ENCODE measurements around the gene UCN2.

UCN2 gene

GRCh38 chr3:48563382-48563918, at the start of gene UCN2:
Gene UCN2 (minus strand): TSS chr3:48563781. CDS start chr3:48563124, 657 bp downstream.
- Histone ChIP-seq H4K20me1 (no peaks in the 10 kb centered on the region), H3K4me2 (peak within 1 kb of the TSS; percentile 87 to 99 (median 97)), H3K9ac (peak within 1 kb of the TSS; percentile 59 to 80 (median 76)), H3K4me3 (peak within 1 kb of the TSS in 9 of 10 experiments; percentile 6 to 63 (median 48); a peak in 17 of 20 replicates), H3K27me3 (no peaks in the 10 kb centered on the region), H3K36me3 (no peaks in the 10 kb centered on the region), H3K9me3 (replicated peaks in 1 of 11) (no peaks in the 10 kb centered on the region), H3K27ac (peak within 1 kb of the TSS; percentile 71 to 94 (median 89)), H3K4me1 (peaks cover 87 to 94% (median 90%) of the 10 kb centered on the region in 10 experiments)
- no peak for TF ChIP-seq Cebpa-rat (IDR thresholded peaks at IDR 0.05)

GRCh38 chr3:48612309-48612708, 48.7 kb upstream of the UCN2 start:
- Histone ChIP-seq H3K36me3 (peaks cover 8 to 21% (median 13%) of the 10 kb centered on the region in 11 experiments), H3K4me3 (no peak overlapping the region), H4K20me1 (peaks cover 0 to 5% (median 0%) of the 10 kb centered on the region in 11 experiments; a peak in 3 of 22 replicates), H3K9me3 (replicated peaks in 1 of 11) (peaks cover 16 to 31% (median 21%) of the 10 kb centered on the region in 11 experiments), H3K9ac (no peak overlapping the region), H3K27me3 (no peaks in the 10 kb centered on the region), H3K27ac (peak overlapping the region in 2 of 11 experiments; percentile 25 to 74; a peak in 4 of 22 replicates), H3K4me2 (peak overlapping the region in 1 of 11 experiments; percentile 57; a peak in 2 of 22 replicates), H3K4me1 (peaks cover 29 to 58% (median 36%) of the 10 kb centered on the region in 10 experiments)
- TF ChIP-seq Cebpa-rat (IDR thresholded peaks at IDR 0.05) = no peak

GRCh38 chr3:48609088-48610005, 45.8 kb upstream of the UCN2 start, which contains the start of gene UQCRC1:
Gene UQCRC1 (minus strand): TSS chr3:48609646. CDS start chr3:48609620, 26 bp downstream.
- peaks cover 33 to 40% (median 38%) of the 10 kb centered on the region in 11 experiments for H3K36me3 ChIP-seq
- H3K4me2 ChIP-seq = peak within 1 kb of the TSS; percentile 83 to 95 (median 93)
- peak within 1 kb of the TSS; percentile 76 to 99 (median 94) for H3K4me3 ChIP-seq
- TF ChIP-seq Cebpa-rat (IDR thresholded peaks at IDR 0.05) = no peak
- H3K4me1 ChIP-seq = peaks cover 29 to 49% (median 33%) of the 10 kb centered on the region in 10 experiments
- no peaks in the 10 kb centered on the region for H3K27me3 ChIP-seq
- peak within 1 kb of the TSS; percentile 90 to 98 (median 95) for H3K9ac ChIP-seq
- peaks cover 0 to 2% (median 0%) of the 10 kb centered on the region in 11 experiments; a peak in 2 of 22 replicates for H3K9me3 ChIP-seq (replicated peaks in 1 of 11)
- H3K27ac ChIP-seq = peak within 1 kb of the TSS; percentile 87 to 95 (median 89)
- H4K20me1 ChIP-seq = peaks cover 4 to 23% (median 17%) of the 10 kb centered on the region in 11 experiments; a peak in 16 of 22 replicates

GRCh38 chr3:48607519-48607918, 43.9 kb upstream of the UCN2 start:
- Histone ChIP-seq H3K9me3 (replicated peaks in 1 of 11) (no peaks in the 10 kb centered on the region), H3K36me3 (peaks cover 51 to 59% (median 56%) of the 10 kb centered on the region in 11 experiments), H3K4me2 (peak overlapping the region; percentile 83 to 95 (median 93); a peak in 15 of 22 replicates), H3K9ac (peak overlapping the region in 1 of 11 experiments; percentile 95; a peak in 1 of 22 replicates), H3K27ac (no peak overlapping the region), H3K4me3 (peak overlapping the region in 2 of 10 experiments; percentile 93 to 98; a peak in 3 of 20 replicates), H3K27me3 (no peaks in the 10 kb centered on the region), H4K20me1 (peaks cover 4 to 38% (median 34%) of the 10 kb centered on the region in 11 experiments; a peak in 18 of 22 replicates), H3K4me1 (peaks cover 20 to 32% (median 25%) of the 10 kb centered on the region in 10 experiments)
- no peak for TF ChIP-seq Cebpa-rat (IDR thresholded peaks at IDR 0.05)

- peaks cover 91 to 100% (median 95%) of the 10 kb centered on the region in 11 experiments for H3K36me3 ChIP-seq
- H3K4me1 ChIP-seq = peaks cover 24 to 33% (median 28%) of the 10 kb centered on the region in 10 experiments
- peaks cover 31 to 95% (median 88%) of the 10 kb centered on the region in 11 experiments; a peak in 21 of 22 replicates for H4K20me1 ChIP-seq
- H3K4me3 ChIP-seq = no peak overlapping the region
- TF ChIP-seq Cebpa-rat (IDR thresholded peaks at IDR 0.05) = no peak
- no peak overlapping the region for H3K27ac ChIP-seq
- H3K9ac ChIP-seq = no peak overlapping the region
- no peak overlapping the region for H3K4me2 ChIP-seq
- no peaks in the 10 kb centered on the region for H3K9me3 ChIP-seq (replicated peaks in 1 of 11)
- H3K27me3 ChIP-seq = peaks cover 0 to 7% (median 3%) of the 10 kb centered on the region in 11 experiments; a peak in 16 of 22 replicates
Observed at GRCh38 chr3:48601622-48601994, 38.0 kb upstream of the UCN2 start.

GRCh38 chr3:48600711-48601621, 37.4 kb upstream of the UCN2 start:
- peaks cover 85 to 96% (median 89%) of the 10 kb centered on the region in 11 experiments for H3K36me3 ChIP-seq
- peaks cover 3 to 13% (median 9%) of the 10 kb centered on the region in 11 experiments for H3K27me3 ChIP-seq
- no peak overlapping the region for H3K4me3 ChIP-seq

GRCh38 chr3:48599509-48600285, 36.1 kb upstream of the UCN2 start:
- peak overlapping the region in 5 of 11 experiments; percentile 6 to 56 (median 28); a peak in 4 of 22 replicates for H3K9ac ChIP-seq
- no peaks in the 10 kb centered on the region for H3K9me3 ChIP-seq (replicated peaks in 1 of 11)
- H4K20me1 ChIP-seq = peaks cover 35 to 99% (median 88%) of the 10 kb centered on the region in 11 experiments; a peak in 21 of 22 replicates
- no peak for TF ChIP-seq Cebpa-rat (IDR thresholded peaks at IDR 0.05)
- no peak overlapping the region for H3K4me3 ChIP-seq
- peaks cover 72 to 83% (median 76%) of the 10 kb centered on the region in 11 experiments for H3K36me3 ChIP-seq
- peak overlapping the region; percentile 32 to 85 (median 71); a peak in 21 of 22 replicates for H3K4me2 ChIP-seq
- H3K27ac ChIP-seq = peak overlapping the region in 2 of 11 experiments; percentile 35 to 45; a peak in 1 of 22 replicates
- H3K27me3 ChIP-seq = peaks cover 15 to 26% (median 22%) of the 10 kb centered on the region in 11 experiments
- H3K4me1 ChIP-seq = peaks cover 26 to 47% (median 34%) of the 10 kb centered on the region in 10 experiments

More at GRCh38 chr3:48600711-48601621, 37.4 kb upstream of the UCN2 start:
- H3K4me1 ChIP-seq = peaks cover 24 to 35% (median 28%) of the 10 kb centered on the region in 10 experiments
- TF ChIP-seq Cebpa-rat (IDR thresholded peaks at IDR 0.05) = no peak
- H3K4me2 ChIP-seq = no peak overlapping the region; a peak in 1 of 22 replicates
- H3K9ac ChIP-seq = no peak overlapping the region
- H3K27ac ChIP-seq = no peak overlapping the region
- H3K9me3 ChIP-seq (replicated peaks in 1 of 11) = no peaks in the 10 kb centered on the region
- peaks cover 37 to 100% (median 92%) of the 10 kb centered on the region in 11 experiments; a peak in 21 of 22 replicates for H4K20me1 ChIP-seq
